SK-N-SH treated with all-trans-retinoic acid at 6 μM for 48 hours (cell line): ENCODE measurements around the gene TKTL1.

Source experiments
- ATAC-seq: fragments of 200-7000 bp; cut with Tn5 transposase; 3 replicates; pipeline ENCODE4 v1.9.1; 2020; ENCODE audit warnings: mild to moderate bottlenecking, moderate library complexity
- ARNTL ChIP-seq: fragments of 450-650 bp; formaldehyde crosslinking; IDR thresholded peaks from 2 replicates; pipeline ENCODE4 v1.5.0; 2020; ENCODE audit warnings: low read depth, mild to moderate bottlenecking, moderate library complexity, borderline replicate concordance
- BACH2 ChIP-seq: fragments of 250-450 bp; sonication (Bioruptor Pico); IDR thresholded peaks from 2 replicates; pipeline ENCODE4 v1.9.0; 2021; ENCODE audit warnings: mild to moderate bottlenecking, borderline replicate concordance
- CSDC2 ChIP-seq: fragments of 250-450 bp; sonication (Bioruptor Pico); IDR thresholded peaks from 2 replicates; pipeline ENCODE4 v1.5.0; 2020; ENCODE audit warnings: mild to moderate bottlenecking, moderate library complexity
- ESRRG ChIP-seq: fragments of 250-450 bp; sonication (Bioruptor Pico); IDR thresholded peaks from 2 replicates; pipeline ENCODE4 v1.6.1; 2021; ENCODE audit warnings: mild to moderate bottlenecking
- GLIS3 ChIP-seq: fragments of 250-450 bp; sonication (Bioruptor Pico); IDR thresholded peaks from 2 replicates; pipeline ENCODE4 v1.5.0; 2020; ENCODE audit warnings: mild to moderate bottlenecking, moderate library complexity
- ISL1 ChIP-seq: fragments of 250-450 bp; sonication (Bioruptor Pico); IDR thresholded peaks from 2 replicates; pipeline ENCODE4 v2.1.2; 2022; ENCODE audit warnings: mild to moderate bottlenecking, moderate library complexity
- OSR1 ChIP-seq: fragments of 250-450 bp; sonication (Bioruptor Pico); IDR thresholded peaks from 2 replicates; pipeline ENCODE4 v1.8.0; 2022; ENCODE audit warnings: moderate library complexity, mild to moderate bottlenecking, inconsistent platforms
- PATZ1 ChIP-seq: fragments of 250-450 bp; sonication (Bioruptor Pico); IDR thresholded peaks from 2 replicates; pipeline ENCODE4 v1.8.0; 2020; ENCODE audit warnings: mild to moderate bottlenecking, moderate library complexity, borderline replicate concordance
- POU6F1 ChIP-seq: fragments of 250-450 bp; sonication (Bioruptor Pico); IDR thresholded peaks from 2 replicates; pipeline ENCODE4 v1.8.0; 2021; ENCODE audit warnings: low read depth, mild to moderate bottlenecking, moderate library complexity, borderline replicate concordance
- PPARA ChIP-seq: fragments of 250-450 bp; sonication (Bioruptor Pico); IDR thresholded peaks from 2 replicates; pipeline ENCODE4 v1.5.0; 2020; ENCODE audit warnings: mild to moderate bottlenecking, borderline replicate concordance
- RARB ChIP-seq: fragments of 250-450 bp; sonication (Bioruptor Pico); IDR thresholded peaks from 2 replicates; pipeline ENCODE4 v1.8.0; 2021; ENCODE audit warnings: mild to moderate bottlenecking, moderate library complexity
- SNAI2 ChIP-seq: fragments of 250-450 bp; sonication (Bioruptor Pico); IDR thresholded peaks from 2 replicates; pipeline ENCODE4 v1.5.0; 2020; ENCODE audit warnings: mild to moderate bottlenecking, moderate library complexity
- TCF4 ChIP-seq: fragments of 250-450 bp; sonication (Bioruptor Pico); IDR thresholded peaks from 2 replicates; pipeline ENCODE4 v1.8.0; 2021; ENCODE audit warnings: mild to moderate bottlenecking, moderate library complexity, borderline replicate concordance
- TOX ChIP-seq: fragments of 250-450 bp; sonication (Bioruptor Pico); IDR thresholded peaks from 2 replicates; pipeline ENCODE4 v1.8.0; 2021; ENCODE audit warnings: mild to moderate bottlenecking, moderate library complexity, borderline replicate concordance
- ZC3H10 ChIP-seq: fragments of 250-450 bp; sonication (Bioruptor Pico); IDR thresholded peaks from 2 replicates; pipeline ENCODE4 v1.5.1; 2021; ENCODE audit warnings: mild to moderate bottlenecking, moderate library complexity
- ZFP3 ChIP-seq: fragments of 250-450 bp; sonication (Bioruptor Pico); IDR thresholded peaks from 2 replicates; pipeline ENCODE4 v1.5.0; 2020; ENCODE audit warnings: mild to moderate bottlenecking, moderate library complexity
- ZFP30 ChIP-seq: fragments of 450-650 bp; formaldehyde crosslinking; IDR thresholded peaks from 2 replicates; pipeline ENCODE4 v1.5.0; 2022; ENCODE audit warnings: mild to moderate bottlenecking, moderate library complexity
- ZNF8 ChIP-seq: fragments of 450-650 bp; formaldehyde crosslinking; IDR thresholded peaks from 2 replicates; pipeline ENCODE4 v1.5.0; 2020; ENCODE audit warnings: mild to moderate bottlenecking, moderate library complexity
- TF ChIP-seq, protein P1 (sequence below): fragments of 250-450 bp; sonication (Bioruptor Pico); IDR thresholded peaks from 2 replicates; pipeline ENCODE4 v1.5.0; 2020; ENCODE audit warnings: mild to moderate bottlenecking, moderate library complexity
- TF ChIP-seq, protein P2 (sequence below): fragments of 250-450 bp; sonication (Bioruptor Pico); IDR thresholded peaks from 2 replicates; pipeline ENCODE4 v1.5.1; 2020; ENCODE audit warnings: low read depth, mild to moderate bottlenecking, moderate library complexity

The TKTL1 gene

DNA sequence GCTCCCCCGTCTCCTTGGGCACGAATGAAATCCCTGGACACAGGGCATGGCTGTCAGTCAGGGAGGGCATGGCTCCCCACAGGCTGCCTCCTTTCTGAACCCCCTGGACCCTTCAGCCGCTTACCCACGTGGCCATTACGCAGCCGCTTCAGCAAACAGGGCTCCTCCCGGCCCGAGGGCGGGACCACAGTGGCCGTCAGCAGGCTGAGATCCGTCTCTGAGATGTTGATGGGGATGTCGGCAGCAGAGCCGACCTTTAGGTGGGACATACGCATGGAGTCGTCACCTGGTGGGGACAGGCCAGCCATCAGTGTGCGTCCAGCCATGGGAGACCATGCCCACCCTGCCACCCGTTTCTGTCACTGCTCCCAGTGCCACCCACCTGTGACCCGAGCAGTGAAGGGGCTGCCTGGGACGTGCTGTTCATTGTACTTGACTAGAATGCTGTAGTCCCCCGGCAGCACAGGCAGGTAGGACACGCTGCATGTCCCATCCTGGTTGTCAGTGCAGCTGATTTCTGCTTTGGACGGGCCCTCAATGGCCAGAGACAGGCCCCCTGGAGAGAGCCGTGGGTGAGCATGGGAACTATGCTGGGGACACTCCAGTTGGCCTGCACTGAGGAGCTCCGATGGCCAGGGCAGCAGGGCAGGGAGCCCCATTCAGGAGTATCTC is 57.7 kb downstream of the TKTL1 start:
- ATAC-seq: no peak
- no peak for TF ChIP-seq ISL1 (CRISPR knock-in tag)
- TF ChIP-seq OSR1: no peak
- TF ChIP-seq BACH2: no peak
- TF ChIP-seq TCF4 (CRISPR knock-in tag): no peak
- TF ChIP-seq, protein P1, sequence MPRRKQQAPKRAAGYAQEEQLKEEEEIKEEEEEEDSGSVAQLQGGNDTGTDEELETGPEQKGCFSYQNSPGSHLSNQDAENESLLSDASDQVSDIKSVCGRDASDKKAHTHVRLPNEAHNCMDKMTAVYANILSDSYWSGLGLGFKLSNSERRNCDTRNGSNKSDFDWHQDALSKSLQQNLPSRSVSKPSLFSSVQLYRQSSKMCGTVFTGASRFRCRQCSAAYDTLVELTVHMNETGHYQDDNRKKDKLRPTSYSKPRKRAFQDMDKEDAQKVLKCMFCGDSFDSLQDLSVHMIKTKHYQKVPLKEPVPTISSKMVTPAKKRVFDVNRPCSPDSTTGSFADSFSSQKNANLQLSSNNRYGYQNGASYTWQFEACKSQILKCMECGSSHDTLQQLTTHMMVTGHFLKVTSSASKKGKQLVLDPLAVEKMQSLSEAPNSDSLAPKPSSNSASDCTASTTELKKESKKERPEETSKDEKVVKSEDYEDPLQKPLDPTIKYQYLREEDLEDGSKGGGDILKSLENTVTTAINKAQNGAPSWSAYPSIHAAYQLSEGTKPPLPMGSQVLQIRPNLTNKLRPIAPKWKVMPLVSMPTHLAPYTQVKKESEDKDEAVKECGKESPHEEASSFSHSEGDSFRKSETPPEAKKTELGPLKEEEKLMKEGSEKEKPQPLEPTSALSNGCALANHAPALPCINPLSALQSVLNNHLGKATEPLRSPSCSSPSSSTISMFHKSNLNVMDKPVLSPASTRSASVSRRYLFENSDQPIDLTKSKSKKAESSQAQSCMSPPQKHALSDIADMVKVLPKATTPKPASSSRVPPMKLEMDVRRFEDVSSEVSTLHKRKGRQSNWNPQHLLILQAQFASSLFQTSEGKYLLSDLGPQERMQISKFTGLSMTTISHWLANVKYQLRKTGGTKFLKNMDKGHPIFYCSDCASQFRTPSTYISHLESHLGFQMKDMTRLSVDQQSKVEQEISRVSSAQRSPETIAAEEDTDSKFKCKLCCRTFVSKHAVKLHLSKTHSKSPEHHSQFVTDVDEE: no peak
- no peak for TF ChIP-seq ZFP30 (CRISPR knock-in tag)
- TF ChIP-seq ZFP3: no peak

- no peak for TF ChIP-seq ARNTL (CRISPR knock-in tag)
- TF ChIP-seq CSDC2 (CRISPR knock-in tag): no peak
- no peak for TF ChIP-seq SNAI2
- no peak for TF ChIP-seq ZC3H10 (CRISPR knock-in tag)
- TF ChIP-seq PATZ1 (CRISPR knock-in tag): no peak
- no peak for TF ChIP-seq RARB (CRISPR knock-in tag)
- TF ChIP-seq GLIS3 (CRISPR knock-in tag): no peak
- TF ChIP-seq TOX: no peak
- TF ChIP-seq, protein P1: no peak
- no peak for TF ChIP-seq TCF4 (CRISPR knock-in tag)
- TF ChIP-seq POU6F1 (CRISPR knock-in tag): no peak
- TF ChIP-seq ISL1 (CRISPR knock-in tag): no peak
- TF ChIP-seq ZNF8: no peak
- TF ChIP-seq BACH2: no peak
- ATAC-seq: no peak
Measured at GRCh38 chrX:154354013-154354412, 58.4 kb downstream of the TKTL1 start.

DNA sequence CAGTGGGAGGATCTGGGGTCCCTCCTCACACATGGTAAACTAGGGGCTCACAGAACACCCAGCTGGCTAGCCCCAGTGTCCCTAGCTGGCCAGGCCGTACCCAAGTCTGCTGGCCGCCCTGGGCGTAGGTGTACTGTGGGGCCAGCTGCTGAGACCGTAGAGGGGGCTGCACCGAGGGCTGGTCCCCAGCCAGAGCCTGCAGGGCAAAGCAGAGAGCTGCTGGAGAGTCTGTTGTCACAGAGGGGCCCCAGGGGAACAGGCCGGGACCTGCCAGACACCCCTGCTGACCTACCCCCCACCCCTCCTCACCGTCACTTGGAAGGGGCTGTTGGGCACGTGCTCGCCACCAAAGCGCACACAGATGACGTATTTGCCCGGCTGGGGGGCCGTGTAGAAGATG is 58.9 kb downstream of the TKTL1 start:
- ATAC-seq: no peak
- TF ChIP-seq PPARA (CRISPR knock-in tag): no peak
- no peak for TF ChIP-seq TCF4 (CRISPR knock-in tag)
- TF ChIP-seq CSDC2 (CRISPR knock-in tag): no peak
- TF ChIP-seq, protein P2, sequence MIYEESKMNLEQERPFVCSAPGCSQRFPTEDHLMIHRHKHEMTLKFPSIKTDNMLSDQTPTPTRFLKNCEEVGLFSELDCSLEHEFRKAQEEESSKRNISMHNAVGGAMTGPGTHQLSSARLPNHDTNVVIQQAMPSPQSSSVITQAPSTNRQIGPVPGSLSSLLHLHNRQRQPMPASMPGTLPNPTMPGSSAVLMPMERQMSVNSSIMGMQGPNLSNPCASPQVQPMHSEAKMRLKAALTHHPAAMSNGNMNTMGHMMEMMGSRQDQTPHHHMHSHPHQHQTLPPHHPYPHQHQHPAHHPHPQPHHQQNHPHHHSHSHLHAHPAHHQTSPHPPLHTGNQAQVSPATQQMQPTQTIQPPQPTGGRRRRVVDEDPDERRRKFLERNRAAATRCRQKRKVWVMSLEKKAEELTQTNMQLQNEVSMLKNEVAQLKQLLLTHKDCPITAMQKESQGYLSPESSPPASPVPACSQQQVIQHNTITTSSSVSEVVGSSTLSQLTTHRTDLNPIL (CRISPR knock-in tag): no peak
- no peak for TF ChIP-seq GLIS3 (CRISPR knock-in tag)
- TF ChIP-seq ZNF8: no peak
- TF ChIP-seq ZFP30 (CRISPR knock-in tag): no peak
- no peak for TF ChIP-seq ZC3H10 (CRISPR knock-in tag)
- no peak for TF ChIP-seq ZFP3
- TF ChIP-seq, protein P1: no peak
- TF ChIP-seq OSR1: no peak
- no peak for TF ChIP-seq POU6F1 (CRISPR knock-in tag)
- TF ChIP-seq ESRRG (CRISPR knock-in tag): no peak
